Stimulated activated CD8-positive, alpha-beta memory T cell treated with anti-CD3 and anti-CD28 coated beads, Interleukin-12 subunit alpha, Interleukin-12 subunit beta, amount 100 ng/mL, for 4 hours (primary cell): ENCODE data around the gene OCRL.
"Not testable (repeated sequence)": the region's sequence is repeated elsewhere in the genome, so short reads cannot be mapped to it uniquely, and the experiment has no call there.

ENCODE experiments used
- DNase-seq: peaks from one replicate; pipeline ENCODE4 v3.0.0-alpha.2; 2020; ENCODE audit warnings: low read depth

Gene OCRL

GRCh38 chrX:129534816-129535578 lies 5.1 kb upstream of the OCRL start:
- DNase-seq = no peak

DNA sequence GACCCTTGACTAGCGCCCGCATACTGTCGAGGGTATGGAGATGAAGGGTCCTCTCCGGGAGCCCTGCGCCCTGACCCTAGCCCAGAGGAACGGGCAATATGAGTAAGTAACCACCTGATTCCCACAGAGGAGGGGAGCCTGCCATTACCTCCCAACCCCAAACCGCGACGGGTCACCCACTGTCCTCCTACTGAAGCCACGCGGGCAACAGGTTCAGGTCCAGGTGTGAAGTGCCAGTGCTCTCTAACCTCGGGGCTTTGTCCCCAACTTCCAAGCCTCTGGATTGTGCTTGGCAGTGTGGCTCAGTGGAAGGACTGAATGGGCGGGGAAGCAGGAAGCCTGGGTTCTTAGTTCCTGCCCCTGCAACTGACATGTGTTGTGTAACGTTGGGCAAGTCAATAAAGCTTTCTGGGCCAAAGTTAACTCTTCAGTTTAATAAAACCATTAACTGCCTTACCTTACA lies 694 bp downstream of the OCRL start:
- no peak for DNase-seq

GRCh38 chrX:129544780-129545179 lies 4.7 kb downstream of the OCRL start:
- DNase-seq = no peak

DNA sequence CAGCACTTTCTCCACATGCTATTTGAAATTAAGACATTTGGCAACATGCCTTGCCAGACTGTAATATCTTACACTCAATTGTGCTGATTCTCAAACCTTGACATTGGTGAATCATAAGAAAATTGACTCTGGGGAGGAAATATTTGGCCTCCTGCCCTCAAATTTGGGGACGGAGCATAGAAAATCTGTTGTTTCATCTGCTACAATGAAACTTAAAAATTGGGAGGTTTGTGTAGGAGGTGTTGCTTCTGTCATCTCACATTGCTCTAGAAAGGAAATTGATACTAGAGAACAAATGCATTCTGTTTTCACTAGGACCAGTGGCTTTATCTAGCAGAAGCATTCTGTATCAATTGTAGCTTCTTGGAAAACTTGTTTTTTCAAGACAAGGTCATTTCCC lies 5.3 kb downstream of the OCRL start:
- no peak for DNase-seq

- no peak for DNase-seq
Measured at GRCh38 chrX:129549124-129549523, 9.1 kb downstream of the OCRL start.

DNA sequence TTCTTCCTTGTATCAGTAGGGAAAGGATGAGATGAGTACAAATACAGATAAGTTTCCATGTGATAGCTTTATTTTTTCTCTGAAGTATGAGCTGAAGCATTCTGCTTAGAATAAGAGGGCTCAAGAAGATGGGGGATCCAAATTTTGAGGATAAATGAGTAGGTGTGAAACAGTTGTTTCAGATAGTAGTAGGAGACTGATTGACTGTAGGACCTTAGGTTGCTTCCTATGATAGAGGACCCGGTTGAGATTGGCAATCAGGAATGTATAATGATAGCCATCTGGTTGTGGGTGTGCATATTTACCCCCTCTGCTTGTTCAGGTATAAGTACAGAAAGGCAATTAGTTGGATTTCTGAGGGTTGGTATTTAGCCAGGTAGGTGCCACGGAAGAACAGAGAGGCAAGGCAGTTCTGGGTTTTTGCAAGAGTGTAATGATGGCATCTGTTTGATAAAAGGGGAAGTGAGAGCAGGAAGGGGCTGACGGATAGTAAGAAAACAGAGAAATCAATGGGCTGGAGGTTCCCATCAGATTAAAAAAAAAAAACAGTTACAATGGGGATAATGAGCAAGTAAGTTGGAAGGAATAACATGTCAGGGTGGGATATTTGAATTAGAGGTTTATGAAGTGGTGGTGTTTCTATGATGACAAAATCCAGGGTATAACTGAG lies 13.7 kb downstream of the OCRL start:
- no peak for DNase-seq

GRCh38 chrX:129554816-129555215 lies 14.8 kb downstream of the OCRL start:
- DNase-seq = not testable (repeated sequence)

DNA sequence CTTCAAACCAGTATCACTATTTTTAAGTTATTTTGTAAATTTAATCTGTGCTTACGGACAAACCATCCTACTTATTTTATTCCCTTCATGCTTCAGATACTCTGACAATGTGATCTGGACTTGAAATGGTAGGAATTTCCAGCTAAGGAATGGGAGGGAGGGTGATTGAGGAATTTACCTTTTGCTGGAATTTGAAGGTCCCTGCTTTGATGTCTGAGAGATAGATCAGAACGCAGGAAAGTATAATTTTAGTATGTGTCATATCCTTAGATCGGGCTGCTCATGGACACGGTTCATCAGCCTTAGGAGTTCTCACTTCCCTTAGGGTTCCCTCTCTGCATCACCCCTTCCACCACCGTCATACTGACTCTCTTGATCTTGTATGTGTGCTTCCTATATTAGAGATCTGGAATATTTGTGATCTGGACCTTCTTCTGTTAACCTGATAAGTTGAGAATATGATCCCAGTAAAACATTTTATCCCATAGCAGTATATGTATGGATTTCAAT lies 16.8 kb downstream of the OCRL start:
- DNase-seq = no peak

DNA sequence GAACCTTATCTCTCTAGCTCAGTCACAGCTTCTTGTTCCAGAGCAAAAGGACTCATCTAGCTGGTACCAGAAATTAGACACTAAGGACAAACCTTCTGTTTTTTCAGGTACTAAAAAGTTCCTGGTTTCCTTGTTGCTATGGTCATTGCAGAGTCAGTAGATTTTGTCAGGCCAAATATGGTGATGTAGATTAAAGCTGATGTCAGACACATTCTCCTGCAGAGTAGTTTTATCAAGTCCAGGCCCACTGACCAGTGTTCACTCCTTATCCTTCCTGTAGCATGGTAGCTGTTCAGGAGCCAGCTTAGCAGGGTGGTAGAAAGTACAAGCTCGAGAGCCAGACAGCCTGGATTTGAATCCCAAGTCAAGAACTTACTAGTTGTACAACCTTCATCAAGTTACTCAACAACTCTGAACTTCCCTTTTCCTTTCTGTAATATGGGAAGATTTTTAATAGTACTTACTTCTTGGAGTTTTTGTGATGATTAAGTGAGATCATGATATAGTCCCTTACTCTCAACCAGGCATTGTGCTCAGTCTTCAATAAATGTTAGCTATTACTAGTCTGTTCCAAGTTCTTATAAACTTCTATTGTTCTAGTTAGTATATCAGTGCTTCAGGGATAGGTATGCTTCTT lies 17.9 kb downstream of the OCRL start:
- DNase-seq = no peak

DNA sequence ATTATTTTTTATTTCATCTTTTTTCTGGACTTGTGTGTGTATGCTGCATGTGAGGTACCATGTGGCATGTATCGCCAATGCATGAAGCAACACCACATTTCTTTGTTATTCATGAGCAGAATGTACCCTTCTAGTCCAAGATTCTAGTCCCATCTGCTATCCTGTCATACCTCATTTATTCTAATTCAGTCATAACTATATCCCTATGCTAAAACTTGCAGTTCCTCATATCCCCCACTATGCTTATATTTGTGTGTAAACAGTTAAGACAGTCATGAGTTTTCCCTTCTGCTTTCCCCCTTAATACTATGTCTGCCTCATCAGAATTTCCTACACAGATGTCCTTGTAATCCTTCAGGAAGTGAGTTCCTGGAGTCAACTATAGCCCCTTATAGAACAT lies 19.7 kb downstream of the OCRL start:
- no peak for DNase-seq

- no peak for DNase-seq
Measured at GRCh38 chrX:129561453-129561852, 21.4 kb downstream of the OCRL start.

DNA sequence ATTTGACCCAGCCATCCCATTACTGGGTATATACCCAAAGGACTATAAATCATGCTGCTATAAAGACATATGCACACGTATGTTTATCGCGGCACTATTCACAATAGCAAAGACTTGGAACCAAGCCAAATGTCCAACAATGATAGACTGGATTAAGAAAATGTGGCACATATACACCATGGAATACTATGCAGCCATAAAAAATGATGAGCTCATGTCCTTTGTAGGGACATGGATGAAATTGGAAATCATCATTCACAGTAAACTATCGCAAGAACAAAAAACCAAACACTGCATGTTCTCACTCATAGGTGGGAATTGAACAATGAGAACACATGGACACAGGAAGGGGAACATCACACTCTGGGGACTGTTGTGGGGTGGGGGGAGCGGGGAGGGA lies 24.3 kb downstream of the OCRL start:
- not testable (repeated sequence) for DNase-seq

GRCh38 chrX:129565046-129565650 lies 25.1 kb downstream of the OCRL start:
- DNase-seq = no peak

DNA sequence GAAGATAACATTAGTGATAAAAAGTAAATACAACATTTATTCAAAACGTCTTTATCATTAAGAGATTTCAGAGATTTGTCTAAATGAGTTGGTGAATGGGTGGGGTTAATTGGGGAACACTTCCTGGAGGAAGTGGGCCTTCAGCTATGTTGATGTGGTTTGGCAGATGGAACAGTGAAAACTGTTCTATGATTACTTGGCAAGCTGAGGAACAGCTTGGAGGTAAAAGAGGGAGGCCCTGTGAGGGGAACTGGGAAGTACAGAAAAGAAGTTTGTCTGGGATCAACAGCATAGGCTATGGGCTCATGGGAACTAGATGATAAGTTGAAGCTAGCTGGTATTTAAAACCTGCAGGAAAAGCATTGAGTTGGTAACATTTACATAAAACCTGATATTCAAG lies 26.0 kb downstream of the OCRL start:
- DNase-seq = no peak

GRCh38 chrX:129568349-129568748 lies 28.3 kb downstream of the OCRL start:
- no peak for DNase-seq

- no peak for DNase-seq
Measured at GRCh38 chrX:129572422-129572821, 32.4 kb downstream of the OCRL start.

GRCh38 chrX:129573652-129574051 lies 33.6 kb downstream of the OCRL start:
- not testable (repeated sequence) for DNase-seq

- no peak for DNase-seq
Measured at GRCh38 chrX:129574214-129574613, 34.2 kb downstream of the OCRL start.

- DNase-seq = no peak
Measured at GRCh38 chrX:129576539-129576938, 36.5 kb downstream of the OCRL start.

DNA sequence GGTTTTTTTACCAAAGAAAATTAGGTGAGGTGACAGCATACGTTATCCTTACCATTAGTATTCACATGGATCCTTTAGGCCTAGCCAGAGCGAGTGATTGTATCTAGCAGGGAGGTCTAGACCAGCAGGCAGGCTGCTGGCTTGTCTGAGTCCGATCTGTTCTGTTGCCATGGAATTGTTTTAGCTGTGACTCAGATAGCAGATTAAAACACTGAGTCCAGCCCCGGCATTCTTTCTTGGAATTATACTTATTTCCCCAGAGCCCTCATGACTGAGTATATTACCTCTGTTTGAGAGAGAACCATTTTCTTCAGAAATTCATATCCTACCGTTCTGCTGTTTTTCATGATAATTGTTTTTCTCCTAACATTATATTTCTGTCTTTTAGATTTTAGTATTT lies 37.4 kb downstream of the OCRL start:
- DNase-seq = no peak

DNA sequence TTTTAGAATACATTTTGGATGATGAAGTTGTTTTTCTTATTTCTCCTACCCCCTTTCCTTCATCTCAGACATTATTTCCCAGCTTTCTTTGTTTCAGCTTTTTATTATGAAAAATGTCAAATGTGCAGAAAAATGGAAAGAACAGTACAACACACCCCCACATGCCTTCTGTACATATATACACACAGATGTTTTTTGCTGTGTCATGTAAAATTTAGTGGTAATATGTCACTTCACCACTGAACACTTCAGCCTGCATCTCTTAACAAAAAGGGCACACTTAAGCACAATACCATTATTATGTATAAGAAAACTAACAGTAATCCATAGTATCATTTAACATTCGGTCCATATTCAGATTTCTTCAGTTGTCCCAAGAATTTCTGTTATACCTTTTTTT lies 37.8 kb downstream of the OCRL start:
- DNase-seq = no peak

GRCh38 chrX:129581904-129582303 lies 41.8 kb downstream of the OCRL start:
- no peak for DNase-seq

GRCh38 chrX:129585167-129585566 lies 45.1 kb downstream of the OCRL start:
- DNase-seq = no peak
